Memory B cell (primary cell): ENCODE results near the gene IL10RB.
A peak's percentile ranks its signal among the peaks of the same experiment; 100 is the strongest.

Experiments
- ATAC-seq: fragments of 150-1000 bp; cut with Tn5 transposase; 2 replicates; pipeline ENCODE4 v1.10.0; 2021; ENCODE audit warnings: low read depth, mild to moderate bottlenecking, moderate library complexity
- DNase-seq, 2 donors: peaks; one replicate each; pipeline ENCODE4 v3.0.0; 2022; ENCODE audit warnings: low spot score in 2 of 2
- H3K27ac Mint-ChIP-seq: one replicate; pipeline ENCODE4 v1.8.0; 2022; ENCODE audit warnings: mild to moderate bottlenecking, moderate library complexity, mixed read lengths
- H3K27me3 Mint-ChIP-seq: one replicate; pipeline ENCODE4 v1.8.0; 2022; ENCODE audit warnings: mixed read lengths
- H3K36me3 Mint-ChIP-seq: one replicate; pipeline ENCODE4 v1.8.0; 2022; ENCODE audit warnings: mild to moderate bottlenecking, mixed read lengths
- H3K4me1 Mint-ChIP-seq: one replicate; pipeline ENCODE4 v1.8.0; 2022; ENCODE audit warnings: mixed read lengths
- H3K4me3 Mint-ChIP-seq: one replicate; pipeline ENCODE4 v1.8.0; 2022; ENCODE audit warnings: mild to moderate bottlenecking, moderate library complexity, mixed read lengths
- H3K9me3 Mint-ChIP-seq: one replicate; pipeline ENCODE4 v1.8.0; 2022; ENCODE audit warnings: mixed read lengths

Gene IL10RB

GRCh38 chr21:33330726-33331125, 64.6 kb downstream of the IL10RB start:
- peak; percentile 26 for ATAC-seq
- Mint-ChIP-seq H3K4me1 (peaks cover 53% of the 10 kb centered on the region), H3K4me3 (no peak overlapping the region)

GRCh38 chr21:33332143-33332542, 66.0 kb downstream of the IL10RB start:
- no peak for DNase-seq
- H3K4me1 Mint-ChIP-seq = peaks cover 48% of the 10 kb centered on the region
- H3K27me3 Mint-ChIP-seq = no peaks in the 10 kb centered on the region
- H3K4me3 Mint-ChIP-seq = peak overlapping the region; percentile 75
- H3K27ac Mint-ChIP-seq = peak overlapping the region; percentile 68
- H3K9me3 Mint-ChIP-seq = peaks cover 3% of the 10 kb centered on the region
- peaks cover 19% of the 10 kb centered on the region for H3K36me3 Mint-ChIP-seq
- ATAC-seq = peak; percentile 93

More at GRCh38 chr21:33330726-33331125, 64.6 kb downstream of the IL10RB start:
- no peak for DNase-seq
- Mint-ChIP-seq H3K27me3 (no peaks in the 10 kb centered on the region), H3K27ac (peak overlapping the region; percentile 68), H3K9me3 (peaks cover 3% of the 10 kb centered on the region), H3K36me3 (peaks cover 18% of the 10 kb centered on the region)

- no peaks in the 10 kb centered on the region for H3K27me3 Mint-ChIP-seq
- DNase-seq = no peak
- H3K4me1 Mint-ChIP-seq = peaks cover 39% of the 10 kb centered on the region
- no peak for ATAC-seq
- peaks cover 3% of the 10 kb centered on the region for H3K9me3 Mint-ChIP-seq
- peaks cover 16% of the 10 kb centered on the region for H3K36me3 Mint-ChIP-seq
- H3K4me3 Mint-ChIP-seq = no peak overlapping the region
- H3K27ac Mint-ChIP-seq = peak overlapping the region; percentile 24
These were observed 68.0 kb downstream of the IL10RB start for GRCh38 chr21:33334191-33334590.

- H3K36me3 Mint-ChIP-seq = peaks cover 17% of the 10 kb centered on the region
These were observed 68.7 kb downstream of the IL10RB start for GRCh38 chr21:33334824-33335223.

GRCh38 chr21:33339135-33339534, 73.0 kb downstream of the IL10RB start:
- Mint-ChIP-seq H3K27ac (peak overlapping the region; percentile 64), H3K4me3 (peak overlapping the region; percentile 17), H3K27me3 (no peaks in the 10 kb centered on the region), H3K36me3 (peaks cover 17% of the 10 kb centered on the region), H3K9me3 (no peaks in the 10 kb centered on the region), H3K4me1 (peaks cover 10% of the 10 kb centered on the region)
- DNase-seq (no peak), ATAC-seq (peak; percentile 50)

More at GRCh38 chr21:33334824-33335223, 68.7 kb downstream of the IL10RB start:
- Mint-ChIP-seq H3K9me3 (peaks cover 3% of the 10 kb centered on the region), H3K27me3 (no peaks in the 10 kb centered on the region), H3K4me1 (peaks cover 36% of the 10 kb centered on the region), H3K4me3 (no peak overlapping the region), H3K27ac (peak overlapping the region; percentile 24)
- no peak for ATAC-seq
- DNase-seq = no peak

GRCh38 chr21:33339918-33340317, 73.8 kb downstream of the IL10RB start:
- peak overlapping the region; percentile 64 for H3K27ac Mint-ChIP-seq
- DNase-seq = no peak
- H3K36me3 Mint-ChIP-seq = peaks cover 17% of the 10 kb centered on the region
- H3K27me3 Mint-ChIP-seq = no peaks in the 10 kb centered on the region
- peaks cover 8% of the 10 kb centered on the region for H3K4me1 Mint-ChIP-seq
- ATAC-seq = no peak
- no peak overlapping the region for H3K4me3 Mint-ChIP-seq
- H3K9me3 Mint-ChIP-seq = no peaks in the 10 kb centered on the region

- Mint-ChIP-seq H3K4me1 (peaks cover 9% of the 10 kb centered on the region), H3K36me3 (peaks cover 24% of the 10 kb centered on the region), H3K27ac (peak overlapping the region; percentile 28), H3K4me3 (no peak overlapping the region), H3K9me3 (no peaks in the 10 kb centered on the region), H3K27me3 (no peaks in the 10 kb centered on the region)
- ATAC-seq (no peak), DNase-seq (no peak)
These were observed 79.6 kb downstream of the IL10RB start for GRCh38 chr21:33345751-33346238.
